ENCODE results near the gene LIFR. TPM values are rescaled to one million over a fixed set of nuclear protein-coding genes. Genes with fewer than 3 reads are reported as not detected.
A peak's percentile ranks its signal among the peaks of the same experiment; 100 is the strongest.

LIFR gene
- polyA plus RNA-seq, 1 of the 3 experiments (the other 2 are of a cell fraction), result 3.8 TPM

GRCh38 chr5:38442247-38442573 lies 114.2 kb downstream of the LIFR start:
- no peak overlapping the region for H3K9ac ChIP-seq
- H4K20me1 ChIP-seq (ENCODE audit: insufficient read depth), result no peaks in the 10 kb centered on the region
- no peaks in the 10 kb centered on the region for H3K9me3 ChIP-seq
- no peak overlapping the region for H3K4me3 ChIP-seq (ENCODE audit: low read depth in 2 of 2, low read length in 1 of 2)
- 79% methylated on average over 2 of the region's 2 CpGs for WGBS (ENCODE audit: low lambda C conversion rate)
- no peak for DNase-seq
- TF ChIP-seq RAD21 (IDR thresholded peaks at IDR 0.05; ENCODE audit: low read length) (no peak), ELF1 (IDR thresholded peaks at IDR 0.05) (no peak), POLR2AphosphoS5 (IDR thresholded peaks at IDR 0.05; ENCODE audit: low read depth, low read length) (no peak), PBX3 (IDR thresholded peaks at IDR 0.05) (no peak), MXI1 (IDR thresholded peaks at IDR 0.05; ENCODE audit: low read depth, low read length) (no peak)
- H2AFZ ChIP-seq (ENCODE audit: low read depth), result no peak overlapping the region
- H3F3A ChIP-seq (replicated peaks; ENCODE audit: insufficient read depth), result no peaks in the 10 kb centered on the region
- H3K36me3 ChIP-seq (replicated peaks in 1 of 2; ENCODE audit: control insufficient read depth in 1 of 2, insufficient read depth in 2 of 2, low read length in 1 of 2), result no peaks in the 10 kb centered on the region
- H3K27me3 ChIP-seq (ENCODE audit: insufficient read depth), result no peaks in the 10 kb centered on the region
- ChIA-PET POLR2A (interaction anchor here (0.7 kb wide), 1 partner anchor 368 kb away, joined by 3 read pairs; no protein-coding TSS in a partner anchor), CTCF (interaction anchor here (0.5 to 5.7 kb wide), 126 partner anchors 10 to 721 kb away, joined by 3 to 338 read pairs (median 4); no protein-coding TSS in a partner anchor)
- H3K79me2 ChIP-seq (ENCODE audit: insufficient read depth), result no peaks in the 10 kb centered on the region
- H3K4me2 ChIP-seq, result no peak overlapping the region
- H3K4me1 ChIP-seq (ENCODE audit: control insufficient read depth in 1 of 2, insufficient read depth in 2 of 2, low read depth in 1 of 2, low read length in 1 of 2), result no peaks in the 10 kb centered on the region
- H3K9me2 ChIP-seq, result no peaks in the 10 kb centered on the region
- no peak overlapping the region for H3K27ac ChIP-seq (ENCODE audit: low read depth in 2 of 2, low read length in 1 of 2)

- Histone ChIP-seq H3K4me2 (no peak overlapping the region), H3K79me2 (ENCODE audit: insufficient read depth) (no peaks in the 10 kb centered on the region), H3K4me1 (ENCODE audit: control insufficient read depth in 1 of 2, insufficient read depth in 2 of 2, low read depth in 1 of 2, low read length in 1 of 2) (no peaks in the 10 kb centered on the region), H3F3A (replicated peaks; ENCODE audit: insufficient read depth) (no peaks in the 10 kb centered on the region), H3K4me3 (ENCODE audit: low read depth in 2 of 2, low read length in 1 of 2) (no peak overlapping the region; a peak in 1 of 4 replicates), H3K9me2 (no peaks in the 10 kb centered on the region), H3K36me3 (replicated peaks in 1 of 2; ENCODE audit: control insufficient read depth in 1 of 2, insufficient read depth in 2 of 2, low read length in 1 of 2) (no peaks in the 10 kb centered on the region), H3K9me3 (no peaks in the 10 kb centered on the region), H4K20me1 (ENCODE audit: insufficient read depth) (no peaks in the 10 kb centered on the region), H2AFZ (ENCODE audit: low read depth) (no peak overlapping the region), H3K27me3 (ENCODE audit: insufficient read depth) (no peaks in the 10 kb centered on the region), H3K27ac (ENCODE audit: low read depth in 2 of 2, low read length in 1 of 2) (no peak overlapping the region), H3K9ac (no peak overlapping the region)
- 34% methylated on average over 9 of the region's 9 CpGs for WGBS (ENCODE audit: low lambda C conversion rate)
- TF ChIP-seq MXI1 (IDR thresholded peaks at IDR 0.05; ENCODE audit: low read depth, low read length) (0 out of 2 replicates have a peak, but pooled peaks have one; percentile 19), RAD21 (IDR thresholded peaks at IDR 0.05; ENCODE audit: low read length) (peak; percentile 99), POLR2AphosphoS5 (IDR thresholded peaks at IDR 0.05; ENCODE audit: low read depth, low read length) (no peak), CTCF (IDR thresholded peaks at IDR 0.05) (peak; percentile 97), PBX3 (IDR thresholded peaks at IDR 0.05) (no peak), ELF1 (IDR thresholded peaks at IDR 0.05) (no peak), RXRA (IDR thresholded peaks at IDR 0.05; ENCODE audit: borderline replicate concordance, low read depth) (no peak), SMC3 (IDR thresholded peaks at IDR 0.05; ENCODE audit: low read depth, low read length) (peak; percentile 100), RFX5 (IDR thresholded peaks at IDR 0.05; ENCODE audit: low read length) (0 out of 2 replicates have a peak, but pooled peaks have one; percentile 42), SIN3A (IDR thresholded peaks at IDR 0.05; ENCODE audit: borderline replicate concordance, low read depth, low read length) (no peak), NRF1 (IDR thresholded peaks at IDR 0.05; ENCODE audit: low read depth, low read length) (peak; percentile 40), CHD2 (IDR thresholded peaks at IDR 0.05; ENCODE audit: low read length, partially characterized antibody) (no peak), RCOR1 (IDR thresholded peaks at IDR 0.05; ENCODE audit: low read length) (peak; percentile 58; the same call in 1 of the 2 replicates), USF1 (IDR thresholded peaks at IDR 0.05; ENCODE audit: borderline replicate concordance, low read depth) (no peak), GABPA (IDR thresholded peaks at IDR 0.05; ENCODE audit: low read depth) (no peak)
- POLR2A ChIA-PET, result interaction anchor here (0.7 kb wide), 1 partner anchor 368 kb away, joined by 3 read pairs; no protein-coding TSS in a partner anchor
- CTCF ChIA-PET, result interaction anchor here (0.5 to 5.7 kb wide), 143 partner anchors 10 to 720 kb away, joined by 3 to 338 read pairs (median 4); no protein-coding TSS in a partner anchor
- DNase-seq, result peak; percentile 86
These were observed 114.8 kb downstream of the LIFR start for GRCh38 chr5:38441453-38442246.

Data from SK-N-SH (cell line).